ENCODE data around the gene GPC2.

GPC2 gene

GRCh38 chr7:100122067-100122466, 55.1 kb downstream of the GPC2 start:
- DNase-seq = no peak

- no peak for DNase-seq
These were observed 56.5 kb downstream of the GPC2 start for GRCh38 chr7:100120733-100121036.

- DNase-seq = peak in 45 of 51 donors; percentile 25 to 93 (median 70)
These were observed 57.0 kb downstream of the GPC2 start for GRCh38 chr7:100119970-100120732.
